Right lobe of liver (tissue), 4 donors: Measurements from ENCODE around the gene SLC10A7.

Source experiments
- CTCF ChIP-seq, 4 donors: fragments of 200-600 bp in 3 of 4; fragments of 450-650 bp in 1 of 4; IDR thresholded peaks; one replicate each; pipeline versions ENCODE4 v1.5.1 to v1.8.0; 2016 to 2022; ENCODE audit warnings: antibody characterized with exemption in 4 of 4, mild to moderate bottlenecking in 2 of 4
- POLR2A ChIP-seq: fragments of 450-650 bp; IDR thresholded peaks from one replicate; pipeline ENCODE4 v1.6.1; 2017; ENCODE audit warnings: antibody characterized with exemption, mild to moderate bottlenecking
- donor health status: DM: no; HTN: no; CAD: no.
- donor health status: DM: no; HTN: no; CAD: no.
- donor health status: DM: no; HTN: yes; CAD: no.

DNA sequence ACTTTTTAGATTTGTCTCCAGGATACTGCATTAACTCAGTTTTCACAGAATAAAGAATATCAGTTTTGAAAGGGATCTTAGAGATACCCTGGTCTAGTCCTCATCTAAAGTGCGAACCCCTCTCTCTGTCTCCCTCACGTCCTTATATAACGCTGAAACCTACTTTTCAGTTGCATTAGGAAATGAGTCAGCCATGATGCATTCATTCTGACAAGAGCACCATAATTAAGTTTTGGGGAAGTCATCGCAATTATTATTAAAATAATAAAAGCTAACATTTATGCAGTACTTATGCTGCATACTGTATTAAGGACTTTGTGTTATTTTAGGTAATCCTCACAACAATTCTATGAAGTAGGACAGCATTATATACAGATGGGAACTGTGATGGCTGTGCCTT lies 191.3 kb downstream of the SLC10A7 start:
- TF ChIP-seq CTCF (IDR thresholded peaks at IDR 0.05) = no peak
- TF ChIP-seq POLR2A = no peak
